Uterus (tissue), 2 donors: Measurements from ENCODE around the gene CLNK.

Experiments
- POLR2A ChIP-seq, 2 donors: fragments of 450-650 bp; IDR thresholded peaks; one replicate each; pipeline ENCODE4 v1.6.1; 2016; ENCODE audit warnings: antibody characterized with exemption in 2 of 2, mild to moderate bottlenecking in 1 of 2, moderate library complexity in 1 of 2
- TF ChIP-seq, protein P1 (sequence below), 4 experiments: fragments of 200-600 bp in 2 of 4; fragments of 450-650 bp in 2 of 4; sonication (generic) in 2 of 4; IDR thresholded peaks; one replicate each; pipeline ENCODE4 v1.5.1; 2016 to 2019; ENCODE audit warnings: antibody characterized with exemption in 4 of 4, mild to moderate bottlenecking in 2 of 4, moderate library complexity in 1 of 4

DNA sequence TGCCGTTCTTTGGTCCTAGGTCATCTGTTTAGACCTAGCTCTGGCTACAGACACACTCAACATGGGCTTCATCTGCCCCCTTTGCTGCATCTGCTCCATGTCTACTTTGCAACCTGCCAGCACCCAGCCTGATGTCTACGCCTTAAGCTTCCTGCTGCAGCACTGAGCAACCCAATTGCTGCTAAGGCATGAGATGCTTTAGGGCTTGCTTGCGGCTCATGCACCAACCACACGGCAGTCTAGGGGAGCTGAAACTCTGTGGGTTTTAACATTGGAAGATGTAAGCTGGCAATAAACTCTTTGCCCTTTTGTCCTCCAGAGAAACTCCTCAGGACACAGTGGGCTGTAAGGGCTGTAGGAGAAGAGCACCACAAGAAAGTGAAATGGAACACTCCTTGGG lies 11.7 kb upstream of the CLNK start:
- TF ChIP-seq, protein P1, sequence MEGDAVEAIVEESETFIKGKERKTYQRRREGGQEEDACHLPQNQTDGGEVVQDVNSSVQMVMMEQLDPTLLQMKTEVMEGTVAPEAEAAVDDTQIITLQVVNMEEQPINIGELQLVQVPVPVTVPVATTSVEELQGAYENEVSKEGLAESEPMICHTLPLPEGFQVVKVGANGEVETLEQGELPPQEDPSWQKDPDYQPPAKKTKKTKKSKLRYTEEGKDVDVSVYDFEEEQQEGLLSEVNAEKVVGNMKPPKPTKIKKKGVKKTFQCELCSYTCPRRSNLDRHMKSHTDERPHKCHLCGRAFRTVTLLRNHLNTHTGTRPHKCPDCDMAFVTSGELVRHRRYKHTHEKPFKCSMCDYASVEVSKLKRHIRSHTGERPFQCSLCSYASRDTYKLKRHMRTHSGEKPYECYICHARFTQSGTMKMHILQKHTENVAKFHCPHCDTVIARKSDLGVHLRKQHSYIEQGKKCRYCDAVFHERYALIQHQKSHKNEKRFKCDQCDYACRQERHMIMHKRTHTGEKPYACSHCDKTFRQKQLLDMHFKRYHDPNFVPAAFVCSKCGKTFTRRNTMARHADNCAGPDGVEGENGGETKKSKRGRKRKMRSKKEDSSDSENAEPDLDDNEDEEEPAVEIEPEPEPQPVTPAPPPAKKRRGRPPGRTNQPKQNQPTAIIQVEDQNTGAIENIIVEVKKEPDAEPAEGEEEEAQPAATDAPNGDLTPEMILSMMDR (IDR thresholded peaks at IDR 0.05): no peak
- no peak for TF ChIP-seq POLR2A (IDR thresholded peaks at IDR 0.05)
